A673 (cell line): ENCODE results near the gene CMBL. TPM values are rescaled to one million over a fixed set of nuclear protein-coding genes. Genes with fewer than 3 reads are reported as not detected.

Source experiments
- BruUV-seq: library from RNA; stranded (reverse); fragments of 400-500 nt; replicated peaks from 2 replicates; lab custom pipeline; 2021; lab: Mats Ljungman, UMichigan
- CTCF ChIA-PET: fragments of 300-600 bp; sonication (Branson Sonifier 250); formaldehyde crosslinking; loops from one replicate; lab custom pipeline; 2022; ENCODE audit warnings: antibody characterized with exemption; lab: Charles Lee
- POLR2A ChIA-PET: fragments of 300-600 bp; sonication (Branson Sonifier 250); formaldehyde crosslinking; loops from one replicate; lab custom pipeline; 2022; ENCODE audit warnings: antibody characterized with exemption; ENCODE audit not compliant: low non-redundant PET; lab: Charles Lee
- DNase-seq: peaks from one replicate; pipeline ENCODE4 v3.0.0-alpha.2; 2015; ENCODE audit warnings: low spot score
- H3K27ac ChIP-seq: fragments of 200-600 bp; sonication (generic); 2 replicates; pipeline ENCODE4 v1.5.1; 2016; ENCODE audit warnings: mixed run types, low read depth, mild to moderate bottlenecking, mixed read lengths, antibody characterized with exemption, low read length; ENCODE audit not compliant: poor library complexity, severe bottlenecking
- H3K27me3 ChIP-seq: fragments of 200-600 bp; sonication (generic); replicated peaks from 2 replicates; pipeline ENCODE4 v1.6.1; 2017; ENCODE audit warnings: mixed run types, low read depth, mild to moderate bottlenecking, mixed read lengths, antibody characterized with exemption, low read length; ENCODE audit not compliant: insufficient read depth, poor library complexity
- H3K36me3 ChIP-seq: fragments of 200-600 bp; sonication (generic); 2 replicates; pipeline ENCODE4 v1.6.1; 2016; ENCODE audit warnings: mixed run types, mild to moderate bottlenecking, mixed read lengths, antibody characterized with exemption, low read length; ENCODE audit not compliant: insufficient read depth, poor library complexity, severe bottlenecking
- H3K4me1 ChIP-seq: fragments of 200-600 bp; sonication (generic); 2 replicates; pipeline ENCODE4 v1.6.1; 2017; ENCODE audit warnings: mixed run types, mild to moderate bottlenecking, mixed read lengths, antibody characterized with exemption, low read length; ENCODE audit not compliant: insufficient read depth, poor library complexity, severe bottlenecking
- H3K4me3 ChIP-seq: fragments of 200-600 bp; sonication (generic); 2 replicates; pipeline ENCODE4 v1.5.1; 2016; ENCODE audit warnings: low read depth, mixed run types, mild to moderate bottlenecking, mixed read lengths, low read length; ENCODE audit not compliant: poor library complexity, severe bottlenecking
- H3K9me3 ChIP-seq: fragments of 200-600 bp; sonication (generic); 2 replicates; pipeline ENCODE4 v1.6.1; 2016; ENCODE audit warnings: mixed run types, low read depth, mild to moderate bottlenecking, mixed read lengths, antibody characterized with exemption, low read length; ENCODE audit not compliant: poor library complexity, severe bottlenecking
- CTCF ChIP-seq: fragments of 300-800, 200-600 bp; sonication (generic); conservative IDR thresholded peaks from 2 replicates; pipeline ENCODE4 v1.5.1; 2017; ENCODE audit warnings: low read depth, mild to moderate bottlenecking, antibody characterized with exemption, low read length, moderate library complexity, mixed read lengths
- EZH2 ChIP-seq: fragments of 200-600 bp; sonication (generic); IDR thresholded peaks from 2 replicates; pipeline ENCODE4 v1.6.1; 2017; ENCODE audit warnings: borderline replicate concordance, low read depth, mild to moderate bottlenecking, mixed read lengths, antibody characterized with exemption, low read length; ENCODE audit not compliant: poor library complexity, severe bottlenecking
- intact Hi-C: fragments of 100-400 bp; cut with micrococcal nuclease; formaldehyde crosslinking; loops from one replicate; pipeline ENCODE4 v1.10.0; 2022; ENCODE audit not compliant: unreplicated experiment
- total RNA-seq: library from RNA; stranded (reverse); gene quantifications from 2 replicates; pipeline ENCODE4 v1.2.3, GENCODE V29; 2021

The CMBL gene
- total RNA-seq, 1 experiment from 2014 or later: 17.2 TPM

- intact Hi-C loops: no loop called here
- POLR2A ChIA-PET: no interaction called here
- BruUV-seq: no TSS peak
- no peak overlapping the region for H3K27ac ChIP-seq
- no peaks in the 10 kb centered on the region for H3K36me3 ChIP-seq
- H3K4me1 ChIP-seq: peaks cover 9% of the 10 kb centered on the region
- no peak overlapping the region for H3K4me3 ChIP-seq
- H3K27me3 ChIP-seq: no peaks in the 10 kb centered on the region
- no peak for DNase-seq
- no peak for TF ChIP-seq EZH2
- 0 out of 2 replicates have a peak, but pooled peaks have one; percentile 19 for TF ChIP-seq CTCF
- CTCF ChIA-PET: no interaction called here
- H3K9me3 ChIP-seq: no peaks in the 10 kb centered on the region
Measured at GRCh38 chr5:10229306-10230048, 78.2 kb downstream of the CMBL start.

- intact Hi-C loops: no loop called here
- TF ChIP-seq EZH2: no peak
- no peak for TF ChIP-seq CTCF
- Histone ChIP-seq H3K27me3 (no peaks in the 10 kb centered on the region), H3K4me1 (peaks cover 3% of the 10 kb centered on the region), H3K4me3 (no peak overlapping the region), H3K36me3 (no peaks in the 10 kb centered on the region), H3K27ac (no peak overlapping the region), H3K9me3 (no peaks in the 10 kb centered on the region)
- BruUV-seq: no TSS peak
- ChIA-PET POLR2A (no interaction called here), CTCF (no interaction called here)
- no peak for DNase-seq
Measured at GRCh38 chr5:10228288-10228687, 79.4 kb downstream of the CMBL start.

Other genes with a start within 250 kb of the CMBL start
- 34.8 and 36.6 TPM in 2 replicates for gene ATPSCKMT, start 58.0 kb downstream of the CMBL start, total RNA-seq
- 651 and 675 TPM in 2 replicates for gene CCT5, start 57.6 kb downstream of the CMBL start, total RNA-seq
- gene MARCHF6, start 45.8 kb upstream of the CMBL start, total RNA-seq: 129 and 144 TPM in 2 replicates
- gene ROPN1L, start 134.0 kb upstream of the CMBL start, total RNA-seq: 0.24 and 0.39 TPM in 2 replicates